ENCODE data around the gene DSG4. TPM values are rescaled to one million over a fixed set of nuclear protein-coding genes. Genes with fewer than 3 reads are reported as not detected.
A peak's percentile ranks its signal among the peaks of the same experiment; 100 is the strongest.

The DSG4 gene
- total RNA-seq, 1 experiment from 2014 or later = 4.5 TPM

GRCh38 chr18:31441493-31441892 is 64.9 kb downstream of the DSG4 start:
- Histone ChIP-seq H3K4me1 (ENCODE audit: low read length) (peaks cover 13% of the 10 kb centered on the region), H3K79me2 (ENCODE audit: low read length) (no peaks in the 10 kb centered on the region), H4K20me1 (ENCODE audit: insufficient read depth, low read depth, low read length) (no peaks in the 10 kb centered on the region), H3K9ac (ENCODE audit: low read length) (no peak overlapping the region), H3K4me3 (ENCODE audit: low read length) (no peak overlapping the region), H3K36me3 (ENCODE audit: insufficient read depth, low read length) (no peaks in the 10 kb centered on the region), H3K9me3 (ENCODE audit: low read length) (no peaks in the 10 kb centered on the region), H3K27ac (ENCODE audit: low read length) (no peak overlapping the region), H3K4me2 (ENCODE audit: low read depth, low read length, poor library complexity, severe bottlenecking) (no peak overlapping the region), H3K27me3 (ENCODE audit: low read length) (no peaks in the 10 kb centered on the region), H2AFZ (ENCODE audit: low read length) (no peak overlapping the region), H3K9me2 (replicated peaks; ENCODE audit: insufficient read depth, low read length) (no peaks in the 10 kb centered on the region)
- no peak for DNase-seq

GRCh38 chr18:31444142-31444541 is 67.6 kb downstream of the DSG4 start:
- Histone ChIP-seq H3K36me3 (ENCODE audit: insufficient read depth, low read length) (no peaks in the 10 kb centered on the region), H3K9me3 (ENCODE audit: low read length) (no peaks in the 10 kb centered on the region), H3K27ac (ENCODE audit: low read length) (no peak overlapping the region), H3K9ac (ENCODE audit: low read length) (no peak overlapping the region), H3K9me2 (replicated peaks; ENCODE audit: insufficient read depth, low read length) (no peaks in the 10 kb centered on the region), H3K27me3 (ENCODE audit: low read length) (no peaks in the 10 kb centered on the region), H3K4me1 (ENCODE audit: low read length) (peaks cover 25% of the 10 kb centered on the region), H4K20me1 (ENCODE audit: insufficient read depth, low read depth, low read length) (no peaks in the 10 kb centered on the region), H3K79me2 (ENCODE audit: low read length) (no peaks in the 10 kb centered on the region), H3K4me2 (ENCODE audit: low read depth, low read length, poor library complexity, severe bottlenecking) (no peak overlapping the region), H2AFZ (ENCODE audit: low read length) (peak overlapping the region; percentile 73; the same call in 1 of the 2 replicates), H3K4me3 (ENCODE audit: low read length) (no peak overlapping the region)
- DNase-seq = no peak

DNA sequence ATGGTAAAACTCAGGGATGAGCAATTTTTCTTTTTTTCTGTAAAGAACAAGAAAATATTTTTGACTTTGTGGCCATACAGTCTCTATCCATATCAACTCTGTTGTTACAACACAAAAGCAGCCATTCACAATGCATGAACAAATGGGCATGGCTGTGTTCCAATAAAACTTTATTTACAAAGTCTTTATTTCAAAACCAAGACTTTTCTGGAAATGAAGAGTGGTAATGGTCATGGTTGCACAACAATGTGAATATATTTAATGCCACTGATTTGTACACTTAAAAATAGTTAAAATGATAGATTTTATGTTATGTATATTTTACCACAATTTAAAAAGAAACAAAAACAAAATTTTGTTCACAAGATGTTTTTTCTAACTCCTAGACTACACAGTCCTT is 69.3 kb downstream of the DSG4 start:
- H3K9me3 ChIP-seq (ENCODE audit: low read length) = no peaks in the 10 kb centered on the region
- H3K4me1 ChIP-seq (ENCODE audit: low read length) = peaks cover 26% of the 10 kb centered on the region
- H3K9me2 ChIP-seq (replicated peaks; ENCODE audit: insufficient read depth, low read length) = no peaks in the 10 kb centered on the region
- H3K4me3 ChIP-seq (ENCODE audit: low read length) = no peak overlapping the region
- DNase-seq = no peak
- no peak overlapping the region for H3K27ac ChIP-seq (ENCODE audit: low read length)
- no peak overlapping the region for H2AFZ ChIP-seq (ENCODE audit: low read length)
- H3K79me2 ChIP-seq (ENCODE audit: low read length) = no peaks in the 10 kb centered on the region
- H3K27me3 ChIP-seq (ENCODE audit: low read length) = 0 out of 2 replicates have a peak, but pooled peaks cover 3% of the 10 kb centered on the region
- H3K4me2 ChIP-seq (ENCODE audit: low read depth, low read length, poor library complexity, severe bottlenecking) = no peak overlapping the region
- H3K9ac ChIP-seq (ENCODE audit: low read length) = no peak overlapping the region
- no peaks in the 10 kb centered on the region for H4K20me1 ChIP-seq (ENCODE audit: insufficient read depth, low read depth, low read length)
- H3K36me3 ChIP-seq (ENCODE audit: insufficient read depth, low read length) = no peaks in the 10 kb centered on the region

DNA sequence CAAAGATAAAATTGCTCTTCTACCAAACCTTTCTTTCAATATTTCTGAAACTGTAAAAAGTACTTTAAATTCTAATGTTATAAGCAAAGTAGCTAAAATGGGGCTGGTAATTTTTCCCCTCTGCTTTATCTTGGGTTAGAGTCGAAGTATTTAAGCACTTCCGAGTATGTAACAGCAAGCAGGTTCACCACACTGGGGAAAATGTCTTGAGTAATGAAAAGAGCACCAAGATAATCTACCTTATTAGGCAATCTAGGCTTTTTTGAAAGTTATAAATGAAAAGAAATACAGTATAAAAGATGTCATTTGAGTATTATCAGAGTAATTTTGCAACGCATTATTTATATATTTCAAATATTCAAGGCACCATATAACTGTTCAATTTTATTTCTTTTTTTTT is 70.3 kb downstream of the DSG4 start:
- no peaks in the 10 kb centered on the region for H3K36me3 ChIP-seq (ENCODE audit: insufficient read depth, low read length)
- H3K27me3 ChIP-seq (ENCODE audit: low read length) = 0 out of 2 replicates have a peak, but pooled peaks cover 3% of the 10 kb centered on the region
- H3K9me2 ChIP-seq (replicated peaks; ENCODE audit: insufficient read depth, low read length) = no peaks in the 10 kb centered on the region
- no peak overlapping the region for H3K9ac ChIP-seq (ENCODE audit: low read length)
- DNase-seq = no peak
- H3K9me3 ChIP-seq (ENCODE audit: low read length) = no peaks in the 10 kb centered on the region
- H2AFZ ChIP-seq (ENCODE audit: low read length) = 0 out of 2 replicates have a peak overlapping the region, but pooled peaks have one; percentile 42
- no peak overlapping the region for H3K4me3 ChIP-seq (ENCODE audit: low read length)
- no peak overlapping the region for H3K4me2 ChIP-seq (ENCODE audit: low read depth, low read length, poor library complexity, severe bottlenecking)
- peaks cover 26% of the 10 kb centered on the region for H3K4me1 ChIP-seq (ENCODE audit: low read length)
- H3K79me2 ChIP-seq (ENCODE audit: low read length) = no peaks in the 10 kb centered on the region
- no peaks in the 10 kb centered on the region for H4K20me1 ChIP-seq (ENCODE audit: insufficient read depth, low read depth, low read length)
- H3K27ac ChIP-seq (ENCODE audit: low read length) = no peak overlapping the region

- Histone ChIP-seq H3K9me3 (ENCODE audit: low read length) (no peaks in the 10 kb centered on the region), H3K27me3 (ENCODE audit: low read length) (0 out of 2 replicates have a peak, but pooled peaks cover 3% of the 10 kb centered on the region), H3K4me1 (ENCODE audit: low read length) (peaks cover 21% of the 10 kb centered on the region), H2AFZ (ENCODE audit: low read length) (peak within 1 kb of the TSS; percentile 80), H3K36me3 (ENCODE audit: insufficient read depth, low read length) (no peaks in the 10 kb centered on the region), H4K20me1 (ENCODE audit: insufficient read depth, low read depth, low read length) (no peaks in the 10 kb centered on the region), H3K9ac (ENCODE audit: low read length) (no peak within 1 kb of the TSS), H3K4me3 (ENCODE audit: low read length) (no peak within 1 kb of the TSS), H3K27ac (ENCODE audit: low read length) (no peak within 1 kb of the TSS), H3K9me2 (replicated peaks; ENCODE audit: insufficient read depth, low read length) (no peaks in the 10 kb centered on the region), H3K79me2 (ENCODE audit: low read length) (no peaks in the 10 kb centered on the region), H3K4me2 (ENCODE audit: low read depth, low read length, poor library complexity, severe bottlenecking) (no peak within 1 kb of the TSS)
- DNase-seq = no peak
These were observed 71.1 kb downstream of the DSG4 start, which contains the start of gene DSG3 for GRCh38 chr18:31447530-31448191. DSG3 (plus strand) TSS chr18:31447741; CDS start chr18:31447878, 137 bp downstream.

DNA sequence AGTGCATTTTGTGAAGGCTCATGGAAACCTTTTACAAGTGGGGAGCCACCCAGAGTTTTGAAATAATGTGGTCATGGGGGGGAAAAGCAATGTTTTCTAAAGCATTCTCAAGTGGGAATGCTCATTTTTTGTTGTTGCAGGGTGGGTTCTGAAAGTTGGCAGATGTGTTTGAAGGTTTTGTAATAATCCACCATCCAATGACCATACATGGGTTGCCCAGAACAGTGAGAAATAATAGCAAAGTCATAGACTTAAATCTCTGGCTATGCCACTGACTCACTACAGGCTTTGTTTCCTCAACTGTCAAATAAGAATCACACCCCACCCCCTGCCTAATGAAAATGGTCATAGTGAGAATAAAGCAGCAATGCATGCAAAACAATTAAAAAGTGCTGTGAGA is 73.8 kb downstream of the DSG4 start:
- Histone ChIP-seq H3K27me3 (ENCODE audit: low read length) (0 out of 2 replicates have a peak, but pooled peaks cover 3% of the 10 kb centered on the region), H3K36me3 (ENCODE audit: insufficient read depth, low read length) (no peaks in the 10 kb centered on the region), H3K4me2 (ENCODE audit: low read depth, low read length, poor library complexity, severe bottlenecking) (no peak overlapping the region), H3K9ac (ENCODE audit: low read length) (no peak overlapping the region), H3K9me2 (replicated peaks; ENCODE audit: insufficient read depth, low read length) (no peaks in the 10 kb centered on the region), H3K4me3 (ENCODE audit: low read length) (no peak overlapping the region), H3K79me2 (ENCODE audit: low read length) (no peaks in the 10 kb centered on the region), H4K20me1 (ENCODE audit: insufficient read depth, low read depth, low read length) (no peaks in the 10 kb centered on the region), H2AFZ (ENCODE audit: low read length) (peak overlapping the region; percentile 64; the same call in 1 of the 2 replicates), H3K4me1 (ENCODE audit: low read length) (peaks cover 16% of the 10 kb centered on the region), H3K27ac (ENCODE audit: low read length) (no peak overlapping the region), H3K9me3 (ENCODE audit: low read length) (no peaks in the 10 kb centered on the region)
- DNase-seq = no peak

DNA sequence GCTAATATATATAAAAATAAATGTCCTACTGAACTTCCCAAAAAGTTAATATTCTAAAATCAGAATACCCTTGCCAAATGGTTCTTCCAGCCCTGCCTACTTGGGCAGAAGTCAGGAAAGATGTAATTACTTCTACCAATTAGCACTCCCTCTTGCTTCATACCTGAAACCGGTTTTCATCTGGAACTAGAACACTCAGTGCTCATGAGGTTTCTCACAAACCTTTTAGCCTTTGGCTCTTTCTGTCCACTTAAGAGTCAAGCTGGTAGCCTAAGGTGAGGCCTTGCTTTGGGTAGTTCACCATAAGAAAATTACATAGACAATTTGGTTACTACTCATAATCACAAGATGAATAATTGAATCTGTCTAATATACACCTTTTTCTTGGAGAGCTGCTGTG is 75.0 kb downstream of the DSG4 start:
- Histone ChIP-seq H3K36me3 (ENCODE audit: insufficient read depth, low read length) (no peaks in the 10 kb centered on the region), H3K4me3 (ENCODE audit: low read length) (no peak overlapping the region), H3K79me2 (ENCODE audit: low read length) (no peaks in the 10 kb centered on the region), H4K20me1 (ENCODE audit: insufficient read depth, low read depth, low read length) (no peaks in the 10 kb centered on the region), H3K9ac (ENCODE audit: low read length) (no peak overlapping the region), H3K27me3 (ENCODE audit: low read length) (0 out of 2 replicates have a peak, but pooled peaks cover 3% of the 10 kb centered on the region), H3K4me2 (ENCODE audit: low read depth, low read length, poor library complexity, severe bottlenecking) (no peak overlapping the region), H2AFZ (ENCODE audit: low read length) (peak overlapping the region; percentile 42; the same call in 1 of the 2 replicates), H3K4me1 (ENCODE audit: low read length) (peaks cover 16% of the 10 kb centered on the region), H3K9me2 (replicated peaks; ENCODE audit: insufficient read depth, low read length) (no peaks in the 10 kb centered on the region), H3K27ac (ENCODE audit: low read length) (no peak overlapping the region), H3K9me3 (ENCODE audit: low read length) (no peaks in the 10 kb centered on the region)
- no peak for DNase-seq

- Histone ChIP-seq H3K79me2 (ENCODE audit: low read length) (no peaks in the 10 kb centered on the region), H3K9me2 (replicated peaks; ENCODE audit: insufficient read depth, low read length) (no peaks in the 10 kb centered on the region), H3K4me1 (ENCODE audit: low read length) (peaks cover 4% of the 10 kb centered on the region; the same call in 1 of the 2 replicates), H4K20me1 (ENCODE audit: insufficient read depth, low read depth, low read length) (no peaks in the 10 kb centered on the region), H3K27me3 (ENCODE audit: low read length) (0 out of 2 replicates have a peak, but pooled peaks cover 3% of the 10 kb centered on the region), H2AFZ (ENCODE audit: low read length) (no peak overlapping the region), H3K4me3 (ENCODE audit: low read length) (no peak overlapping the region), H3K9me3 (ENCODE audit: low read length) (no peaks in the 10 kb centered on the region), H3K9ac (ENCODE audit: low read length) (no peak overlapping the region), H3K27ac (ENCODE audit: low read length) (no peak overlapping the region), H3K4me2 (ENCODE audit: low read depth, low read length, poor library complexity, severe bottlenecking) (no peak overlapping the region), H3K36me3 (ENCODE audit: insufficient read depth, low read length) (no peaks in the 10 kb centered on the region)
- DNase-seq = no peak
These were observed 77.6 kb downstream of the DSG4 start for GRCh38 chr18:31454066-31454708.

Data from Karpas-422 (cell line).